Panc1 (cell line): ENCODE measurements around the gene PRH2.

Source experiments
- CTCF ChIP-seq: fragments of 450-650 bp; IDR thresholded peaks from 2 replicates; pipeline ENCODE4 v1.5.1; 2017; ENCODE audit warnings: mild to moderate bottlenecking
- TCF7L2 ChIP-seq: IDR thresholded peaks from 2 replicates; pipeline ENCODE4 v1.6.1; 2011; ENCODE audit warnings: mild to moderate bottlenecking, low read depth, low read length, inconsistent platforms

- TF ChIP-seq CTCF (no peak), TCF7L2 (no peak)
Measured at GRCh38 chr12:10967409-10967808, 38.4 kb downstream of the PRH2 start.
